Skeletal muscle cell (primary cell): Measurements from ENCODE around the gene PPP2CA.
A peak's percentile ranks its signal among the peaks of the same experiment; 100 is the strongest.

Experiments used
- DNase-seq: peaks from one replicate; pipeline ENCODE4 v3.0.0-alpha.2; 2010; ENCODE audit warnings: low read depth
- H3K4me3 ChIP-seq: 2 replicates; pipeline ENCODE4 v1.5.1; 2011; ENCODE audit warnings: low read depth, mild to moderate bottlenecking, control low read depth, low read length, moderate library complexity

Gene PPP2CA

DNA sequence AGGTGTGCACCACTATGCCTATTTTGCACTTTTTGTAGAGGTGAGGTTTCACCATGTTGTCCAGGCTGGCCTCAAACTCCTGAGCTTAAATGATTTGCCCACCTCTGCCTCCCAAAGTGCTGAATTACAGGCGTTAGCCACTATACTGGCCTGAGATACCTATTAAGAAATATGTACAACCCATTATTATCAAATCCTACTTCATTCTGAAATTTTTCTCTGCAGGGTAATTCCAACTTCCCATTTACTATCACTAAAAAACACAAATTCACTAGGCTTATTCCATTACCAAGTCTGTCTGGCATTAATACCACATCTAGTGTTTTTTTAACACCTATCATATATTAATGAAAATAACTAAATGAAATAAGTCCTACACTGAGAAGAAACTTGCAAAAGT lies 18.2 kb downstream of the PPP2CA start:
- no peak overlapping the region for H3K4me3 ChIP-seq
- no peak for DNase-seq

DNA sequence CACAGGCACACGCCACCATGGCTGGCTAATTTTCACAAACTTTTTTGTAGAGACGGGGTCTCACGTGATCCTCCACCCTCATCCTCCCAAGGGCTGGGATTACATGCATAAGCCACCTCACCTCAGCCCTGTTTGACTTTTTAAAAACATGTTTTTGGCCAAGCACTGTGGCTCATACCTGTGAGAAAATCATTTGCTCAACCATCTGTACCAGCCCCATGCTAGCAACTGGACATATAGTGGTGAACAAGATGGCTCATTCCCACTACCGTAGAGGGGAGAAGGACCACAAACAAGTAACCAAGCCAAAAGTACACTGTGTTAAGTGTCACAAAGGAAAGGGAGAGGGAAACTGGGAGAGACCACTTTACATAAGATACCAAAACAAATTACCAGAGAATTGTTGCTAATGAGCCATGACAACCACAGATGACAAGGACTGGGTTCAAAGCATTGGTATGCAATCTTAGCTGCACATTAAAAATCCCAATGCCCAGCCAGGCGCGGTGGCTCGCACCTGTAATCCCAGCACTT lies 19.2 kb downstream of the PPP2CA start:
- no peak for DNase-seq
- no peak overlapping the region for H3K4me3 ChIP-seq

DNA sequence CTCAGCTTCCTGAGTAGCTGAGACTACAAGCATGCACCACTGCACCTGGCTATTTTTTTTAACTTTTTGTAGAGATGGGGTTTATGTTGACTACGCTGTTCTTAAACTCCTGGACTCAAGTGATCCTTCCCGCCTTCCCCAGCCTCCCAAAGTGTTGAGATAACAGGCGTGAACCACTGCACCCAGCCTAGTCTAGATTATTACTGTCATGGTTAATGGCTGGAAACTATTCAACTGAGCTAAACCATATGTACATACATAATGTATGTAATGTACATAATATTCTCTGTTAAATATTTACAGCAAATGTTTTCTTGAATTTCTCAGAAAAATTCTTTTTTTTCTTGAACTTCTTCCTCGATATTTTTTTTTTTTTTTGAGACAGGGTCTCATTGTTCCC lies 21.3 kb downstream of the PPP2CA start:
- DNase-seq = no peak
- H3K4me3 ChIP-seq = no peak overlapping the region

DNA sequence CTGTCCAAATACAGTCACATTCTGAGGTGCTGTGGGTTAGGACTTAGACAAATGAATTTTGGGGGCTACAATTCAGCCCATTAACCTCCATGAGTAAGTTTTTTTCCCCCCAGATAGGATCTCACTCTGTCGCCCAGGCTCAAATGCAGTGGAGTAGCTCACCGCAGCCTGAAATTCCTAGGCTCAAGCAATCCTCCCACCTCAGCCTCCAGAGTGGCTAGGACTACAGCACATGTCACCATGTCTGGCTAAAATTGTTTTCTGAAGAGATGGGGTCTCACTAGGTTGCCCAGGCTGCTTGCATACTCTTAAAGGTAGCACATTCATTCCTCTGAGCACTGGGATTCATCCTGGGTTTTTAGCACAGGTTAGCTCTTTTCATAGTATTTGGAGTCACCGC lies 22.2 kb downstream of the PPP2CA start:
- DNase-seq = no peak
- H3K4me3 ChIP-seq = no peak overlapping the region

DNA sequence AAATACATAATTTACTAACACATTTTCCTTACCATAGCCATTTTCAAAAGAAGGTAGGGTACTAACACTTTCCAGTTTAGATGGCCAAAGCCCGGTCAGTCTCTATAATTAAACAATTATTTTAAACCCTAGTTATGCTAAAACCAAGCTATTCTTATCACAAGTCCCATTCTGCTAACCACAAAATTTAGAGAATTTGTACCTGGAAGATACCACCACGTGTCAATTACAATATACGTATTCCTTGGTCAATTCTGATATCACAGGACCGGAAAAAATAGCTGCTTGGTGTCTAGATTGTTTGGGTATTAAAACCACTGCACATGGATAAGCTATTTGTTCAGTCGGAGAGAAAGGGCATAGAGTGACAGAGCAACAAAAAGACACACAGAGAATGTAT lies 30.2 kb downstream of the PPP2CA start:
- no peak overlapping the region for H3K4me3 ChIP-seq
- DNase-seq = no peak

DNA sequence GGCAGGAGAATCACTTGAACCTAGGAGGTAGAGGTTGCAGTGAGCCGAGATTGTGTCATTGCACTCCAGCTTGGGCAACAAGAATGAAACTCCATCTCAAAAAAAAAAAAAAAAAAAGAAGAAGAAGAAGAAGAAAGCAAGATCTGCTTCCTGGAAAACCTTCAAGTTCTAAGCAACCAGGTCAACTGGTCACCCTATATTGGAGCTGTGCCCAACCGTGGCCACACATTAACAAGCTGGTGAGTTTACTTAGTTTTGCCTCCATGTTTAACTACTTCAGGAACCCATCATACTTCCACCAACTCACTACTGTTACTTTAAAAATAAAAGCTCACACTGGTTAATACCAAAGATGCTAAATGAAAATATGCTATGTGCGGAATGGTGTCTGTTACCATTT lies 36.8 kb downstream of the PPP2CA start:
- no peak overlapping the region for H3K4me3 ChIP-seq
- no peak for DNase-seq

DNA sequence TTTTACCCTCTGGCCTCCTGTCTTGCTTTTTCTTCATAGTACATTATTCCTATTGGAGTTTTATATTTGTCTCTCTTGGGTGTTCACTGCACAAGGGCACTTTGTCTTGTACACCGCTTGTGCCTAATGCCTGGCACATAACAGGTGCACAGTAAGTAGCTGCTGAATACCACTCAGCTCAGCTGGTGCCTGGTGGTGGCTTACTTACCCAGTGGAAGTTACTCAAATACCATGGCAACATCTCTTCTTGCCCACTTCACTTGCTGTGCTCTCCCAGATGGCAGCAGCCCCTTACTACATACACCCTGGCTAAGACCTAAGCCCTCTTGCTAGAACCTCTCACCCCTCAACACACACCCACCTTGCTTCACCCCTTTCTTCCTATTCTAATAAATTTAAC lies 37.8 kb downstream of the PPP2CA start:
- H3K4me3 ChIP-seq = no peak overlapping the region

DNA sequence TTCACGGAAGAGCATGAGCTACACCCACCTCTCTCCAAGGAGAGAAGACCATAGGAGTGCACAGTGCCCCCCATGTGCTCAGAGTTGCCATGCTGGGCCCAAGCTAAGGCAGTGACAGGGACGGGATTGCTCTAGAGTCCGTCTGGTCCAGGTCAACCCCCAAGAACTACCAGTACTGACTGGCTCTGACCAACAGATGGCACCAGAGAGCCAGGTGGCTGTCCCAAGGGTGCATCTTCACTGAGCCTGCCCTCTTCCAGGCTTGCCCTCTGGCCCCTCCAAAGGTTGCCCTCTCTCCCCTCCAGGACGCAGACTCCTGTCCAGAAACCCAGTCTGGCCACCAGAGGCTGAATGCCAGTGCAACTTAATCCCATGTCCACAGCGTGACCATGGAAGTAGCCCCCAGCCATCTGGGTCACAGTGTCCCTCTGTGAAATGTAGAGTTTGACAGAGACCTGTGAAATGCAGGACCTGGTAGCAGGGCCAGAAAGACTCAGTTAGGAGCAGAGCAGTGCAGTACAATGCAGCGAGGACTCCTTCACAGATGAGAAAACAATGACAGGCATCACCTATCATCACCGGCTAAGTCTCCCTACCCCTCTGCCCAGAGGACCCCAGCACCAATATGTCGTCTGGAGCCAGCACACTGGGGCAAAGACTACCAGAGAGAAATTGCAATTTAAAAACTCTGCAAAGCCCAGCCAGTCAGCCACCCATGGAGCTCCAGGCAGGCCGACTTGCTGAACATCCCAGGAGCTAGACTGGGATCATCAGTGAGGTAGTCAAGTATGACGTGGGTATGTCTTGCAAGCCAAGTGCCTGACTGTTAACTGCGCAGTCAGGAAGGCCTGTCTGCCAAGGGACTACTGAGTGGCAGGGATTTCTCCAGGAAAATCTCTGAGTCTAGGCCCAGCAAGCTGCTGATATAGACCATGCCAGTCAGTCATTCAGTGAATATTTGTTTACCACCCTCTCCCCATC lies 41.4 kb downstream of the PPP2CA start:
- DNase-seq = no peak
- no peak overlapping the region for H3K4me3 ChIP-seq

More for the DNA sequence above, 37.8 kb downstream of the PPP2CA start:
- DNase-seq = no peak

DNA sequence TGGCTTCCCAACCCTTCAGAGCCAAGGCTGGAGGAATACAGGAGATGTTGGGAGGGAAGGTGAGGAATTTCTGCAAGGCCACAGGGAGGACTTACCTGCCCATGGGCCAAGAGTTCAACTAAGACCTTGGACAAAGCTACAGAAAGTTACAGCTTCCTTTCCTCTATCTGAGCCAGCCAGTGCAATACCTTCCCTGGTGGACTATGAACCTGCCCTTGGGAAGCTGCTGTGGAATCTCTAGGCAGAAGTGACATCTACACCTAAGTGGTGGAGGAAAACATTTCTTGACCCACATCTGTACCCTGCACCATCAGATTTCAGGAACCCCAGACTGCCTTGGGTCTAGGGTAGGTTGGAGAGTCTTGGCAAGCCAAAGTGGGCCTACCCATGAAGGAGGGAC lies 42.4 kb downstream of the PPP2CA start:
- no peak for DNase-seq
- H3K4me3 ChIP-seq = no peak overlapping the region

DNA sequence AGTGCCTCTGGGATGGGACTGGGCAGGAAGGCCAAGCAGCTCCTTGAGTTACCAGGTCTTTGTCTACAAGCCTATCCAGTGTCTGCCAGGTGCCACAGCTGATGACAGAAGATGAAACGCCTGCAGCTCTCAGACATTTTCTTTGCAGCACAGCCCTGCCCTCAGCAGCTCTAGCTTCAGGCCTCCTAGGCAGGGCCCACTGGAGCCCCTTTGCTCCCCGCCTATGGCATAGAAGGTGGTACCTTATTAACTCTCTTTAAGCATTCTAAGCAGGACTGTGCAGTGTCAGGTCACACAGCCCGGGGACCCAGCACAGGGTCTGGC lies 47.8 kb downstream of the PPP2CA start:
- DNase-seq = no peak
- H3K4me3 ChIP-seq = no peak overlapping the region

DNA sequence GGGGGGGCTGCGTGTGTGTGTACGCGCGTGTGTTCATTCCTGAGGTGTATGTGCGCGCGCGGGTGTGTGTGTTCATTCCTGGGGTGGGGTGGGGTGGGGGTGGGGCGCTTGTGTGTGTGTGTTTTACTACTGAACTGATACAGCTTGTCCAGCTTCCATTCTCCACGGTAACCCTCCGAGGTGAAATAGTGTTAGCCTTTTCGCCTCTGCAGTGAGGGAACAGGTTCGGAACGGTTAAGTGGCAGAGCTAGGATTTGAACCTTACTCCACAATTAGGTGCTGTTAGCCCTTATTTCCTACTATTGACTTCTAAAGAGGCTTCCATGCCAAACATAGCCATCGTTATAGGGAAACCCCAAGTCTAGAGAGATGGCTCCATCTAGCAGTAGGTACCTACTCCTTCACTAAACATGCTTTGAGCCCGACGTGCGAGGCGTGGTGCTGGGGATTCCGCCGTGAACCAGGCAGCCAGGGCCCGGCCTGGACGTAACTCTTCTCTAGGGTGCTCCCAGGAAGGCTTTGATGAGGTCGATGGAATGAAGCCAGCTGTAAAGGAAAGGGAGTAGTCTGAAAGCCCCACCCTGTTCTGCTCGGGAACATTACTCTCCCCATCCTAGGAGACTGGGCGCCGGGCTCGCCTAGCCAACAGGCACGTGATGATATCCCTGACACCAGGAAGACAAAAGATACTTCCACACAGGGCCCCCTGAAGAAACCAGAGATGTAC lies 48.3 kb downstream of the PPP2CA start:
- H3K4me3 ChIP-seq = peak overlapping the region; percentile 80
- DNase-seq = no peak

DNA sequence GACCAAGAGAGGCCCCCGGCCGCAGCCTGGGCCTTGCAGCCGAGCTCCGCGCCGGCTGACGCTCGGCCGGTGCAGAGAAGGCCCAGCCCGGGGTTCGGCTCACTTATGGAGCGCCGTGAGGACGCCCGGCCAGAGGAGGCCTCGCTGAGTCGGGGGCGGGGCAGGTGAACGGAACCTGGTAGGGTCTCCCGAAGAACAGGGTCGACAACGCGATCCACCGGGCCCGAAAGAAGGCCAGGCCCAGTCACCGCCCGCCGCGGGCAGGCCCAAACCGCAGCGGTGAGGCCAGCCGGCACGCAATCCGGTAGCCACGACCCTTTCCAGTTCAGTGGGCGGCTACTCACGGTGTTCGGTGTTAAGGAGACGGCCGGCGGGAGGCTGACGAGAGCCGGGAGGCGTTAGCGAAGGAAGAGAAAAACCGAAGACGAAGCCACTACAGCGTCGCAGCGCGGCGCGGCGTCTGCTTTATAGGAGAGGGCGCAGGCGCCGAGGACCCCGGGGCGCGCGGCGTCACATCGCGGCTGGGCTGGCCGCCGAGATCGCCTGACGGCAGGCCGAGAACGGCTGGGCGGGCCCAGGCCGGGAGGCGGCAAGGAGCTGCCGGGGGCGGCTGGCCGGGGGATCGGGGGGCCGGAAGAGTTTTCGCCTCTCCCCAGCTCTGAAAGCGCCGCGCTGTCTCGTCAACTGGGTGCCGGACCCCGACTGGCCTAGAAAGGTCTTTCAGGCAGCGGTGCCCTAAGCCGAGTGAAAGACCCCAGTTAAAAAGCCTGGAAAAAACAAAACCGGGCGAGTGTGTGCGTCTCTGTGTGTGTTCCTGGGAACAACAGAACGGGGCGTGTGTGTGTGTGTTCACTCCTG lies 49.1 kb downstream of the PPP2CA start, which contains the start of gene SKP1:
TSS of gene SKP1 (minus strand) at position 440 of the 858 bp plus-strand sequence. CDS start 2,928 bp downstream, outside the sequence.
- H3K4me3 ChIP-seq = peak within 1 kb of the TSS; percentile 80
- peak; percentile 31 for DNase-seq

DNA sequence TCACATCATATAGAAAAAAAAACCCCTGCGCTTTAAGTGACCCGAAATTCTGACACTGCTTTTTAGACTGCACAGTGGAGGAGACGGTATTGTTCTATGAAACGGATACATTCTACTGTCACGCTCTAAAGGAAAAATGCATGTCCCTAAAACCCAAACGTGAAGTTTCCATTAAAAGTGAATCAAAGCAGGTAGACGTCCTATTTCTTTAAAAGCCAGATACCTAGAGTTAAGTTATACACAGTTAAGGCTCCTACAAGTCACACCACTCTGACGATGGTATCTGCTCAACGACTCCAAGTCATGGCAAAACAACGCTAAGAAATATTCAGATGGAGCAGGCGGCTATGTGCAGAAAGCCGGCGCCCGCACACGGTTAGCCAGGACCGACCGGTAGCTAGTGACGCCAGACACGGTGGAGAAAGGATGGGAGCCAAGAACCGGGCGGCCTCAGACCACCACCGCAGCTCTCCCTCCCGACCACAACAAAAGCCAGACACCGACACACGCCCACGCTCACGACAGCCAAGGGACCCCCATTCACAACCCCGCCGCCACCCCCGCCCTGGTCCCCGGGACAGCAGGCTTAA lies 49.9 kb downstream of the PPP2CA start:
- H3K4me3 ChIP-seq = peak overlapping the region; percentile 80
- no peak for DNase-seq

DNA sequence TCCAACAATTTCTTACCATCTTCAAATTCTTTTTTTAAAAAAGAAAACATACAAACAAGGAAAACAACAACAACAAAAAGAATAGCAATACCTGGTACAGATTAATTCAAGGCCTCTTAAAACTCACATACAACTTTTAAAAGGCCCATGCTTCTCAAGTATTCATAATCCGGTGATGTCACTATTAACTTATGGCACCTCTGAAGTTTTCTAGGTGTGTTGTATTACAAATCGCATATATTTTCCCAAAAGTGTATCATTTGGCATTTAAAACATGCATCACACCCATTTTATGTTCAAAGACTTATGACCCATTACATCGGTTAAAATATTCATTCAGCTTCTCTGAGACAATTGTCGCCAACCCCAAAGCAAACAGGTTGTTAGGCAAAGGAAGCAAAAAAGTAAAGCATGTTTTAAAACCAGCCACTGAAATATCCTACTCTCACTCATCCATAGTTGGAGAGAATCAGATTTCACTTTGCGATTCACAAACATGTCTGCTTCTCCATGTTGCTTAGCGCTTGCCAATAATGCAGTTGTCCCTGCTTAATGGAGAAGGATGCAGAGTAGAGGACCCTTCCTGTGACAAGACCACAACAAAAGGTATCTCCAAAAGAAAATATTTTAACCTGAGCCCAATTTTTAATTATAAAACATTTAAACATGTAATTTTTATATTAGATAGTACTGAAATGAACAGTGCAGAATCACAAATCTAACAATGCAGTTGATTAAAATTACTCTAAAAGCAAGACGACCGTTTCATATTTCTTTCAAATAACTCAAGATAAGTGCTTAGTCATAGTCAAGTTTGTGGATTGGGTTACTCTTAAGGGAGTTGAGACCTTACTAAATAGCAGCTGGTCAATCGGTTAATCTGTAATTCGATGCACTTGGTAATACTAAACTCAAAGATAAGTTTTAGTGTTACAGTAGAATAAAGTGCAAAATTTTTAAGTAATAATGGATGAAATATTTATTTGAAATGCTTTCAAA lies 50.7 kb downstream of the PPP2CA start:
- peak overlapping the region; percentile 80 for H3K4me3 ChIP-seq
- no peak for DNase-seq

DNA sequence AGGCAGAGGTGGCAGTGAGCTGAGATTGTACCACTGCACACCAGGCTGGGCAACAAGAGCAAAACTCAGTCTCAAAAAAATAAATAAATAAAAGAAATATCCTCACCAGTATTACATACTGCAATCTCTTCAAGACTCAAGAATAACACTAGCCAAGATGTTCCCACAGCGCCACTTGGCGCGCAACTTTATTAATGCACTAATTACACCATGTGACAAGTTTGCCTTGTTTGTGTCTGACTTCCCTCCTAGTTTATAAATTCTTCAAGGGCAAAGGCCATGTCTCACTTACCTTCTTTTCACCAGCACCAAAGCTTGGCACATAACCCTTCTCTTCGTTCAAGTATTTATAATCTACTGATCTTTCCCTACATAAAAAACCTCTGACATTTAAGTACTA lies 53.9 kb downstream of the PPP2CA start:
- no peak overlapping the region for H3K4me3 ChIP-seq
- DNase-seq = no peak

DNA sequence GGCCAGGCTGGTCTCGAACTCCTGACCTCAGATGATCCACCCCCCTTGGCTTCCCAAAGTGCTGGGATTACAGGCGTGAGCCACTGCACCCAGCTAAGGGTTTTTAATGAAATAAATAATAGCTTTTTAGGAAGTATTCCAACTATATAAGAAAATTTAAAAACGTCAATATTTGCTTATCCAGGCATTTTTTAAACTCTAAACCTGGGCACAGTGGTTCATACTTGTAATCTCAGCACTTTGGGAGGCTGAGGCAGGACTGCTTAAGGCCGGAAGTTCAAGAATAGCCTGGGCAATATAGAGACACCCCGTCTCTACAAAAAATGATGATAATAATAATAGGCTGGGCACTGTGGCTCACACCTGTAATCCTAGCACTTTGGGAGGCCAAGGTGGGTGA lies 63.3 kb downstream of the PPP2CA start:
- no peak overlapping the region for H3K4me3 ChIP-seq
- no peak for DNase-seq

DNA sequence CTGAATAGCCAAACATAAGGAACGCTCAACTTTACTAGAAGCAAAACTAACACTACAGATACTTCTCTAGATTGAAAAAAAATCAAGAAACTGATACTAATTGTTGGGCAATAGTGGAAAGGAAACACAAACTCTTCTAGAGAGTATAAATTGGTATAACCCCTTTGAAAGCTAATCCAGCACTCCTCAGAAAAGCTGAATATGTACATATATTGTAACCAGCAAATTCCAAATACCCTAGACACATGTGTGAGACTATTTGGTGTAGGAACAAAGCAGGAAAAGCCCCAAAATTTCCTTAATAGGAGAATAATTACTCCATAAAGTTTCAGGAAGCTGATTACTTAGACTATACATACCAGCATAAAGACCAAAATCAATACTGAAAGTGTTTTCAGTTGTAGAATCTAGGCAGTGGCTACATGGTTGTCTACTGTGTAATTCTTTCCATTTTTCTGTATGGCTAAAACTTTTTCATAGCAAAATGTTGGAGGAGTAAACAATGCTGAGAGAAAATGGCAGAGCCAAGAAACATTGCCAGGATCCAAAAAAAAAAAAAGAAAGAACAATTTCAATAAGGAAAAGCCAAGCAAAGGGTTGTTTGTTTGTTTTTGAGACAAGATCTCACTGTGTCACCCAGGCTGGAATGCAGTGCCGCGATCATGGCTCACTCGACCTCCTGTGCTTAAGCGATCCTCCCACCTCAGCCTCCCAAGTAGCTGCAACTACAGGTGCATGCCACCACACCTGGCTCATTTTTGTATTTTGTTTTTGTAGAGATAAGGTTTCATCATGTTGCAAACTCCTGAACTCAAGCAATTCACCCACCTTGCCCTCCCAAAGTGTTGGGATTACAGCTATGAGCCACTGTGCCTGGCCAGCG lies 64.1 kb downstream of the PPP2CA start:
- no peak for DNase-seq
- H3K4me3 ChIP-seq = no peak overlapping the region
